K562 (cell line): ENCODE results near the gene SUCNR1. TPM values are rescaled to one million over a fixed set of nuclear protein-coding genes. Genes with fewer than 3 reads are reported as not detected.
A peak's percentile ranks its signal among the peaks of the same experiment; 100 is the strongest.

ENCODE experiments used
- ARID3A ChIP-seq: IDR thresholded peaks from 2 replicates; pipeline ENCODE4 v1.6.1; 2012; ENCODE audit warnings: low read depth, low read length, improper control_type of control experiment, borderline replicate concordance
- BRCA1 ChIP-seq, 2 experiments: fragments of 450-650 bp in 1 of 2; sonication (generic) in 1 of 2; formaldehyde crosslinking in 1 of 2; IDR thresholded peaks; 2 replicates each; pipeline versions ENCODE4 v1.5.0 to v1.6.1; 2017 to 2020; ENCODE audit warnings: mild to moderate bottlenecking in 1 of 2, missing genetic modification reagents in 1 of 2
- CAMTA2 ChIP-seq: fragments of 250-450 bp; sonication (Bioruptor Pico); conservative IDR thresholded peaks from 2 replicates; pipeline ENCODE4 v1.5.1; 2022
- CHAMP1 ChIP-seq: fragments of 450-650 bp; IDR thresholded peaks from 2 replicates; pipeline ENCODE4 v1.6.1; 2016; ENCODE audit warnings: mild to moderate bottlenecking
- CTCF ChIP-seq, 3 experiments: IDR thresholded peaks in 2 of 3; conservative IDR thresholded peaks in 1 of 3; 2 replicates each; pipeline ENCODE4 v1.5.1; 2011 to 2012; ENCODE audit warnings: low read length in 3 of 3, mild to moderate bottlenecking in 3 of 3, control low read depth in 2 of 3, improper control_type of control experiment in 1 of 3, inconsistent platforms in 1 of 3, low read depth in 1 of 3, mixed read lengths in 1 of 3, moderate library complexity in 1 of 3; ENCODE audit not compliant: insufficient read depth in 2 of 3
- DEAF1 ChIP-seq: fragments of 450-650 bp; formaldehyde crosslinking; IDR thresholded peaks from 2 replicates; pipeline ENCODE4 v1.4.0; 2020; ENCODE audit warnings: mild to moderate bottlenecking, moderate library complexity
- EHMT2 ChIP-seq: fragments of 450-650 bp; IDR thresholded peaks from 2 replicates; pipeline ENCODE4 v1.6.1; 2018; ENCODE audit warnings: antibody characterized with exemption
- RAD21 ChIP-seq, 2 experiments: fragments of 250-450 bp in 1 of 2; fragments of 450-650 bp in 1 of 2; sonication (Bioruptor Pico) in 1 of 2; formaldehyde crosslinking in 1 of 2; IDR thresholded peaks in 1 of 2; conservative IDR thresholded peaks in 1 of 2; 2 replicates each; pipeline versions ENCODE4 v1.4.0 to v1.8.0; 2020 to 2022; ENCODE audit warnings: mild to moderate bottlenecking in 2 of 2, moderate library complexity in 1 of 2
- SP1 ChIP-seq: sonication (generic); formaldehyde crosslinking; IDR thresholded peaks from 2 replicates; pipeline ENCODE4 v1.8.1; 2022; ENCODE audit warnings: mild to moderate bottlenecking, missing genetic modification reagents
- ZFPM2 ChIP-seq: fragments of 250-450 bp; sonication (Bioruptor Pico); IDR thresholded peaks from 2 replicates; pipeline ENCODE4 v1.5.1; 2022; ENCODE audit warnings: mild to moderate bottlenecking
- ZNF311 ChIP-seq: fragments of 250-450 bp; sonication (Bioruptor Pico); IDR thresholded peaks from 2 replicates; pipeline ENCODE4 v1.4.0; 2020; ENCODE audit warnings: mild to moderate bottlenecking, moderate library complexity
- polyA plus RNA-seq, 8 experiments: library from polyadenylated mRNA; depleted of rRNA in 4 of 8; stranded (reverse) in 5 of 8; unstranded in 3 of 8; fragments of >200 nt; fragmentation: Nextera tagmentation in 2 of 8; fragmentation: Illumina TruSeq in 1 of 8; extraction: Ambion mirVana in 2 of 8; extraction: Trizol in 1 of 8; gene quantifications; 2 replicates each; pipeline versions ENCODE4 v1.2.1 to v1.2.3, GENCODE V29; 2011 to 2014; ENCODE audit warnings: inconsistent platforms in 1 of 8, missing spikeins in 1 of 8
- total RNA-seq, 7 experiments: library from RNA; depleted of rRNA in 6 of 7; stranded (reverse); fragments of >200 nt in 6 of 7; fragmentation: Illumina TruSeq in 2 of 7; extraction: Trizol in 2 of 7; gene quantifications; 2 replicates each; pipeline versions ENCODE4 v1.2.1 to v1.2.3, GENCODE V29; 2011 to 2021; ENCODE audit warnings: low replicate concordance in 1 of 7
- TF ChIP-seq, protein P1 (sequence below), 3 experiments: fragments of 200-800 bp in 1 of 3; fragments of 250-450 bp in 1 of 3; fragments of 450-650 bp in 1 of 3; sonication (Bioruptor Pico) in 1 of 3; sonication (Bioruptor generic) in 1 of 3; formaldehyde crosslinking in 1 of 3; IDR thresholded peaks; 2 replicates each; pipeline versions ENCODE4 v1.6.1 to v1.8.0; 2016 to 2022; ENCODE audit warnings: mild to moderate bottlenecking in 2 of 3, missing genetic modification characterization in 2 of 3, missing compliant biosample characterization in 1 of 3, moderate library complexity in 1 of 3

Gene SUCNR1
- total and polyA plus RNA-seq, 9 of the 15 experiments (the other 6 are each of a cell fraction or from before 2014, with no cell fraction given) = 0.04 to 0.54 (median 0.13) TPM

GRCh38 chr3:151838574-151839312 lies 34.7 kb upstream of the SUCNR1 start (continued):
- TF ChIP-seq CHAMP1 (peak; percentile 27; the same call in 1 of the 2 replicates), ARID3A (0 out of 2 replicates have a peak, but pooled peaks have one; percentile 68), RAD21 (CRISPR knock-in tag; conservative IDR thresholded peaks at IDR 0.05 in 1 of 2, IDR thresholded peaks at IDR 0.05 in 1 of 2) (peak; percentile 91 to 95), EHMT2 (no peak), CTCF (IDR thresholded peaks at IDR 0.05 in 2 of 3, conservative IDR thresholded peaks at IDR 0.05 in 1 of 3; ENCODE audit: insufficient read depth in 2 of 3, low read depth in 1 of 3, low read length in 3 of 3) (peak; percentile 57 to 85 (median 70); a peak in 5 of 6 replicates), SP1 (CRISPR knock-in tag) (no peak), DEAF1 (CRISPR knock-in tag) (peak; percentile 72), ZFPM2 (CRISPR knock-in tag) (no peak), ZNF311 (no peak), CAMTA2 (no peak), BRCA1 (IDR thresholded peaks at IDR 0.05) (no peak), BRCA1 (CRISPR knock-in tag; IDR thresholded peaks at IDR 0.05) (no peak)
- TF ChIP-seq, protein P1, sequence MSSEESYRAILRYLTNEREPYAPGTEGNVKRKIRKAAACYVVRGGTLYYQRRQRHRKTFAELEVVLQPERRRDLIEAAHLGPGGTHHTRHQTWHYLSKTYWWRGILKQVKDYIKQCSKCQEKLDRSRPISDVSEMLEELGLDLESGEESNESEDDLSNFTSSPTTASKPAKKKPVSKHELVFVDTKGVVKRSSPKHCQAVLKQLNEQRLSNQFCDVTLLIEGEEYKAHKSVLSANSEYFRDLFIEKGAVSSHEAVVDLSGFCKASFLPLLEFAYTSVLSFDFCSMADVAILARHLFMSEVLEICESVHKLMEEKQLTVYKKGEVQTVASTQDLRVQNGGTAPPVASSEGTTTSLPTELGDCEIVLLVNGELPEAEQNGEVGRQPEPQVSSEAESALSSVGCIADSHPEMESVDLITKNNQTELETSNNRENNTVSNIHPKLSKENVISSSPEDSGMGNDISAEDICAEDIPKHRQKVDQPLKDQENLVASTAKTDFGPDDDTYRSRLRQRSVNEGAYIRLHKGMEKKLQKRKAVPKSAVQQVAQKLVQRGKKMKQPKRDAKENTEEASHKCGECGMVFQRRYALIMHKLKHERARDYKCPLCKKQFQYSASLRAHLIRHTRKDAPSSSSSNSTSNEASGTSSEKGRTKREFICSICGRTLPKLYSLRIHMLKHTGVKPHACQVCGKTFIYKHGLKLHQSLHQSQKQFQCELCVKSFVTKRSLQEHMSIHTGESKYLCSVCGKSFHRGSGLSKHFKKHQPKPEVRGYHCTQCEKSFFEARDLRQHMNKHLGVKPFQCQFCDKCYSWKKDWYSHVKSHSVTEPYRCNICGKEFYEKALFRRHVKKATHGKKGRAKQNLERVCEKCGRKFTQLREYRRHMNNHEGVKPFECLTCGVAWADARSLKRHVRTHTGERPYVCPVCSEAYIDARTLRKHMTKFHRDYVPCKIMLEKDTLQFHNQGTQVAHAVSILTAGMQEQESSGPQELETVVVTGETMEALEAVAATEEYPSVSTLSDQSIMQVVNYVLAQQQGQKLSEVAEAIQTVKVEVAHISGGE (CRISPR knock-in tag; IDR thresholded peaks at IDR 0.05) = no peak
